GM18507 (cell line): ENCODE measurements around the gene SIGLEC1.

Experiments
- DNase-seq: peaks from one replicate; pipeline ENCODE4 v3.0.0; 2011; ENCODE audit warnings: low read depth; ENCODE audit not compliant: insufficient read length; ENCODE audit errors: extremely low spot score
- FAIRE-seq: peaks from 2 replicates; lab custom pipeline; 2011; peaks lifted over from hg19 to GRCh38; lab: Jason Lieb, UNC

The SIGLEC1 gene

DNA sequence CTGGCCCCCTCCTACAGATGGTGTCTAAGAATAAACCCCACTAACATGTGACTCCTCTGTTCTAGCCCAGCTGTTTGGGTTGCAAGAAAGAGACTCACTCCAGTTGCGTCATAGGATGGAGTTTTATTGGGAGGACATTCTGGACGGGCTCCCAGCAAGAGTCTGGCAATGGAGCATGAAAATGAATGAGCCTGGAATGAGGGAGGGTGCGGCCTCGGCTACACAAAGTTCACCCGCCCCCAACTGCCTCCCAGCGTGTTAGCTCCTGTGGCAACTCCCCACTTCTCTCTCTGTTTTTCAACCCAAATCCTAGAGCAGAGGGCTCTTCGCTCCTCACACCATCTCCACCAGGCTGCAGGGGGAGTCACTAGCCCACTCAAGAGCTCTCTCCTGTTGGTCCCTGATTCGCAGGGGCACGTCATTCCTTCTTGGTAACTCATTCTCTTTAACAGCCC is 25.5 kb downstream of the SIGLEC1 start:
- FAIRE-seq: no peak
- DNase-seq: no peak

DNA sequence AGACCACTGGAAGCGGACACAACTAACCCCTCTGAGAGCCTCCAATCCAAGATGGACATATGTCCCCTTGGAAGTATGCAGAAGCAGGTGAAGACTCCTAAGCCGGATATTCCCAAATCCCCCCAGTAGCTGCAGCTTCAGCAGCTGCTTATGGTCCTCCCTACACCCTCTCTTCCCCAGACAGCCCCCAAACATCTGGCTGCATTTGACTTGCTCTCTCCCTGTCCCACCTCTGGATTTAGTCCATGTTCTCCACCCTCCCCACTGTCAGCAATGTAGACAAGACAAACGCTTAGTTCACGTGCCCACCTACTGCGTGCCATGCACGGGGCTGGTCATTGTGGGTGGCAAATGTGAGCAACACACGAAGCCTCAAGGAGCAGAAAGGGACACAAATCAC is 26.0 kb downstream of the SIGLEC1 start:
- FAIRE-seq (no peak), DNase-seq (no peak)

DNA sequence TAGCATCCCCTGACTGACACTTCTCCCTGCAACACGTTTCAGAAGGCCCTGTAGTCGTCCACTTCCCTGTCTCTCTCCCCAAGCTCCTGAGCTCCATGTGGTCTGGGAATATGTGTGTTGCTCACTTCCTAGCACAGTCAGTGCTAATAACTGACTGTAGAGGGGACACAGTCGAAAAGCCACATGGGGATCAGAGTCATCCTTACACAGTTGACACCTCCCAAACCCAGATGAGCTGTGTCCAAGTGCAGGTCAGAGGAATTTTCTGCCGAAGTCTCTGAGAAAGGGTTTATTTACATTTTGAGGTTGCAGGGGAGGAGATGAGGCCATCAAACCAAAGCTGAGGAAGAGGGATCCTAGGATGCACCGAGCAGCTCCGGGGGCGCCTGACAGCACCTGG is 27.1 kb downstream of the SIGLEC1 start:
- no peak for FAIRE-seq
- DNase-seq: no peak

DNA sequence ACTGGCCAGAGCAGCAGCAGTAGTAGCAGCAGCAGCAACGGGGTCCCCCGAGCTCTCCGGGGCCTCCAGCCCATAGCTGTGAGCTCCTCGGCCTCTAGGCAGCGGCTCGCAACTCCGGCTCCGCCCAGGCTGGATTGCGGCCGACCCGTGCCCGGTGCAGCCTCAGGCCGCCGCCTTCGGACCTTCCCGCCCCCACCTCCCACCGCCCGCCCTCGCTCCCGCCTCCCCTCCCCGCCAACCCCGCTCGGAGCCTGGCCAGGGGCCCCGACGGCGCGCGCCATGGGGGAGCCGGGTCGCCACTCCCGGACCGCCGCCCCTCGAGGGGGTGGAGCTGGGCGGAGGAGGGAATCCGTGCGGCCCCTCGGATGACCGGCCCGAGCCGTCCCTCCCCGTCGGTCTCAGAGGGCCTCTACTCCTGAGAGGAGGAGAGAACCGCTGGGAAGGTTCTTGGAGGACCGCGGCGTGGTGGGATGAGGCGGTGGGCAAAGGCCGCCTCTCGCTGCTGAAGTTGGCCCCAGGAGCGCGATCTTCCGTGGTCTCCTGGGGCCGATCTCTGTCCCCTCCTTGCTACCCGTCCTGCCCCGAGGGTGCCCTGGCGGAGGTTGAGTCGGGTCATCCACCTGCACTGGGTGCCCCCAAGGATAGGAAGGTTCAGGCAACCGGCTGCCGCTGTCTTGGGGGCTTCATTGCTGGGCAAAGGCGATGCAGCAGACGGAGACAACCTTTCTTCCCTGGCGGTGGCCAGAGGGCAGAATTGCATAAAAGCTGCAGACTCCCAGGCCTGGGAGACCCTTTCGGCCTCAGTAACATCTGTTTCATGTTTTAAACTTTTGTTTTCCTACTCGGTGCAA is 30.2 kb downstream of the SIGLEC1 start, which contains the start of gene ADAM33:
ADAM33 (minus strand) TSS at position 80 of the 851 bp plus-strand sequence; CDS start at position 74, 6 bp downstream.
- FAIRE-seq (no peak), DNase-seq (no peak)

DNA sequence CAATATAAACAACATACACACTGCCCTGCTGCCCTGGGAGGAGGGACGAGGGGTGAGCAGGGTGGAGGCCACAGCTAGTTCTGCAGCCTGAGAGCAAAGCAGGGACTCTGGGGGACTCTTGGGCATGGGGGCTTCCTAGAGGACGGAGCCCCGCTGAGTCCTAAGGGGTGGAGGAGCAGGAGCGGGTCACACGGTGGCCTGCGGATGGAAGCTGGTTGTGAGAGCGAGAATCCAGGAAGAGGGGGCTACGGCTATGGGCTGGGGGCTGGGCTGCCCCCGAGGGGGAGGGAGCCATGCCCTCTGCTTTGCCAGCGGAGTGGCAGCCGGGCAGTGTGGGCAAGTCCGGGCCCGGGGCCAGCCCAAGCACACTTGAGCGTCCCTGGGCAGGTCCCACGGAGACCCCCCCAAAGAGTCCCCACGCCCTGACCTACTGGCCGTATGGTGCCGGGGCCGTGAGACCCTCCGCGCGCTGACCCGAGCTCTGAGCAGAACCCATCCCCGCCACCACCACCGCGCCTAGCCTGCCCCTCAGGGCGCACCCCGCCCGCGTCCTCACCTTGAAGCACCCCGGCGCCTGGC is 31.0 kb downstream of the SIGLEC1 start:
- DNase-seq: no peak
- no peak for FAIRE-seq

DNA sequence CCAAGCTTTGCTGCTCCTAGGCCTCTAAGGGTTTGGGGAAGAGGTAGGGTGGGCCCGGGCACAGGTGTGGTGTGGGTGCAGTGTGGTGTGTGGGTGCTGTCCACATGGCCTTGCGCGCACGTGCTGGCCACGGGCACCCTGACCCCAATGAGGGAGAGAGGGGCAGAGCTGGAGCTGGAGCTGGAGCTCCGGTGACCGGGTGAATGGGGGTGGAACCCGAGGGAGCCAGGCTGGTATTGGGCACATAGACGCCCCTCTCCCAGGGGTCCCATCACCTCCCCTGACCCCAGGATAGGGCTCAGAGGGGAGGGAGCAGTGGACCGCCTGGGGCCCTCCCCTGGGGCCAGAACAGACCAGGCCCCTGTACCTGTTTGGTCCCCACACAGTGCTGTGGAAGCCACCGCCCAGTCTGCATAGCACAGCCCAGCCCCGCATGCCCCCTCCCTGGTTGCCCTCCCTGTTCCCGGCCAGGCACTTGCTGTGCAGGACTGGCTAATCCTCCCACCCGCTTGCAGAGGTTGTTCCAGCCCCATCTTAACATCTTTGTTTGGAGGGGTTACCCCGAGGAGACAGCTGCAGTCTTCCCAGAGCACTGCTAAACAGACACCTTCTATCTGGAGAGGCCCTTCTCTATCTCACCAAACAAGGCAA is 31.6 kb downstream of the SIGLEC1 start:
- FAIRE-seq (no peak), DNase-seq (no peak)

DNA sequence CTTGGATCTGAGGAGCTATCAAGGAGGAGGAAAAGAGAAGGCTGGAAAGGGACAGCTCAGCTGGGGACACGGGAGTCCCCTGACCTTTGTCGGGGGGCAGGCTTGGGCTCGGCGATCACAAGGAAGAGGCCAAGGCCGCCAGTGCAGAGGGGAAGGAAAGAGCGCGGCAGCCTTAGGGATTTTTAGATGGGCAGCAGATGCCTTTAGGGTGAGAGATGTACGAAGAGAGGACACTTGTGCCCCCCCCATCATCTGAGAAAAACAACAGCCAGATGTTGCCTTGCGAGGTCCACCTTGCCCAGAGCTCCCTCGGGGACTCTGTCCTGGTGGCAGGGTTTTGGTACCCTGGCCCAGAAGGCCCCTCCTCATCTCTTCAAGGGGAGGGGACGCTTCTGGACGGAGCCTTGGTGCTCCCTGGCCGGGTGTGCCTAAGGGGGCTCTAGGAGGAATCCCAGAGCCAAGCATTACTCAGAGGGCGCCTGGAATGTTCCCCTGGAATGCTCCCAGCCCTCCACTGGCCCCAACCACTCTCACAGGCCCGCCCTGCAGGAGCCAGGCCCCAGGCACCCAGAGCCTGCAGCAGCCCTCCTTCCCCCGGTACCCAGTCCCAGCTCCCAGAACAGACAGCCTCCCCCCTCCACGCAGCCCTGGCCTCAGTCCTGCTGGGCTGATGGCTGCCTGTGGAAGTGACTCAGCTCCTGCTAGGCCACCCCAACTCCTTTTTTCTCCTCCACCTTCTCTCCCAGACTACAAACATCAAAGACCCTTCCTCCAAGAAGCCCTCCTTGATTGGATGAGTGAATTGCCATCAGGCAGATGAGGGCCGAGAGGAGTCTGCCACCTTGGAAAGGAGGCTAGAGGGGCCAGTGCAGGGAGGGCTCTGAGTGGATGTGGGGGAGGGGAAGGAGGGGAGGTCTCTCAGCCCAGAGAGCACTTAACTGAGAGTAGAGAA is 32.4 kb downstream of the SIGLEC1 start:
- DNase-seq: no peak
- no peak for FAIRE-seq

DNA sequence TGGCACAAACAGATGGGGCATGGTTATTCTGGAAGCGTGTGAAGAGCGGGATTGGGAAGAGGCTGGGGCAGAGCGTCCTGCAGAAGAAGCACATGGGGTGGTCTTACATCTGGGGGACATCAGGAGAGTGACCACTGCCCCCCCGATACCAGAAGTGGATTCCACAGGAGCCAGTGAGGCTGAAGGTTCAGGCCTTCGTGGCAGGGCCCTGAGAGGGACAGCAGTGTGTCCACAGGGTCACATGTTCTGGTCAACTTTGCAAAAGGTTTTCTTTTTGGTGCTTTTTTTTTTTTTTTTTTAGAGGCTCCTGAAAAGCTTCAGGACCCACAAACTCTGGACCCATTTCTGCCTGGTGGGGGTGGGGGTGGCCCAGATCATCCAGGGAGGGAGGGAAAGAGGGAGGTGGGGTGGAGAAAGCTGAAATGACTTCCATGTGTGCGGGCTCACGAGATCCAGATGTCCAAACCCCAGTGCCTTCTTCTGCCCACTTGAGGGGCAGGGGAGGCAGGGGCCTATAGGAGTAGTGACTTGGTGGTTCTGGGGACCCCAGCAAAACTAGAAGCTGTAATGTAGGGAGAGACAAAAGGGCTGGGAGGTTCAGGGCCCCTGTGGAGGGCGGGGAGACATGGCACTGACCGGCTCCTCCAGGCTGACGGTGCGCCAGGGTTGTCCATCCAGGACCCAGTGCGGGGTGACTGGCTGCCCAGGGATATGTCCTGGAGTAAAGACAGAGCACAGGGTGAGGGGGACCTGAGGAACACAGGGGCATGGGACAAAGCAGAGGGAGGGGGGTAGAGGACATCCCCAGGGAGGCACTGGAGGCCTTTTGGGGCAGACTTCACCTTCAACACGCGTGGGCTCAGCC is 33.3 kb downstream of the SIGLEC1 start:
- FAIRE-seq (no peak), DNase-seq (no peak)

DNA sequence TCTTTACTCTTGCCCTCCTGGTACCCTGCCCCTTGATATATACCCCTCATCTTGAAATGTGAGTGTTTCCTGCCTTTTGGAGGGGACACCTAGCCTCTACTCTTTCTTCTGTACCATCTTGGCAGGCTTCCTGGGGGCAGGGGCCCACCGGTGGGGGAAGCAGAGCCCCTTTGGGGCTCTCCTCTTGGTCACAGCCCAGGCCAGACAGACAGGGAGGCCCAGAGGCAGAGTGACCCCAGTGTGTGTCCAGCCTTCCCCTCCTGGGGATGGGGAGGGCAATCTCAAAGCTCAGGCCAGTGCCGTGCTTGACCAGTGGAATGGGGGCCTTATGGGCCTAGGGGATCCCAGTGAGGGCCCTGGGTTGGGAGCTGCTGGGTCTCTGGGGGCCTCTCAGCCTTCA is 34.2 kb downstream of the SIGLEC1 start:
- DNase-seq: no peak
- no peak for FAIRE-seq

DNA sequence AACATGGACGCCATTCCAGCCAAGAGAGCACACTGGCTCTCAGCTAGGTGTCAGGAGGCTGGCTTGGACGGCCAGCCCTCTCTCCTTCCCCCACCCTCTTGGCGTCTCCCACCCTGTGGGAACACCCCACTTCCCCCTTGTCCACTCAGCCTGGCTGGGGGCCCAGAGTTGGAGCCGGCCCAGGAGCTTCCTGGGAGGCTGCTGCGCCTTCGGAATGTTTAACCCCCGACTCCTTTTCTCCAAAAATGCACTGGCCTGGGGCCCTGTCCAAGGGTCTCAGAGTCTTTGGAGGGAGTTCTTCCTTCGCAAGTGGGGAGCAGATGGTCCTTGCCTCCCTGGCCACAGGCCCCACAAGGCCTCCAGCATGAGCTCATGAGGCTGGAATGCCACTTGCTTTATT is 34.7 kb downstream of the SIGLEC1 start:
- no peak for DNase-seq
- no peak for FAIRE-seq

DNA sequence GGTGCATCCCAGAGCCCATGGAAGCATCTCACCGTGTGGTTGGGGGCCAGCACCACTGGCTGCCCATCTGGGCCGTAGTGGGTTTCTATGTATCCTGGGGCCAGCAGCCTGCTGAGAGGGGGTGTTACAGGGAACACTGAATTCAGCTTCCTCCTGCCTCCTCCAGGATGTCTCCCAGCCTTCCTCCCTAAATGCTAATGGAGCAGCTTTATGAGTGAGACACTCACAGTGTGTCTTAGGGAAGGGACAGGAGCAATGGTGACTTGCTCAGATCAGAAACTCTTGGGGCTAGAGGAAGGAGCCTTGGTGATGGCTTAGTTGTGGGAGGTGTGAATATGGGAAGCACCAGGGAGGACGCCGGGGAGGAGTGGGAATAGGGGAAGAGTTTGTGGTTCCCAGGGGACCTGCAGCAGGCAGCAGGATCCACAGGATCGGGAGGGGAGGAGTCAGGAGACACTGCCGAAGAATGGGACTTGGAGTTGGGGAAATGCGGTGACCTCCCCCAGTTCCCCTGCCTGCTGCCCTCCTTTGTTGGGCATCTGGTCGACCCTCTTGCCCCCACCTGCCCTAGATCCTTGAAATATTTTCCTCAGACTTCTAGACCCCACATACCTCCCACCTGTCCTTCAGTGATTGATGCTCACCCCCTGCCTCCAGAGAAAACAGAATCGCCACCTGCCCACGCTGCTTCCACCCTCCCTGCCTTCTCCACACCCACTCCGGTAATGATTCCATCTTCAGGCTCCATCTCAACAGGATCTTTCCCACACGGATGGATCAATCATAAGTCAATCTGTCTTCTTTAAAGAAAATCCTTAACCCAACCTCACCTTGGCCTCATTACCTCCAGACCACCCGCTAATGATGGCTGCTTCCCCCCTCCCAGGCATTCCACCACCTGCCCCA is 37.2 kb downstream of the SIGLEC1 start:
- FAIRE-seq (no peak), DNase-seq (no peak)

DNA sequence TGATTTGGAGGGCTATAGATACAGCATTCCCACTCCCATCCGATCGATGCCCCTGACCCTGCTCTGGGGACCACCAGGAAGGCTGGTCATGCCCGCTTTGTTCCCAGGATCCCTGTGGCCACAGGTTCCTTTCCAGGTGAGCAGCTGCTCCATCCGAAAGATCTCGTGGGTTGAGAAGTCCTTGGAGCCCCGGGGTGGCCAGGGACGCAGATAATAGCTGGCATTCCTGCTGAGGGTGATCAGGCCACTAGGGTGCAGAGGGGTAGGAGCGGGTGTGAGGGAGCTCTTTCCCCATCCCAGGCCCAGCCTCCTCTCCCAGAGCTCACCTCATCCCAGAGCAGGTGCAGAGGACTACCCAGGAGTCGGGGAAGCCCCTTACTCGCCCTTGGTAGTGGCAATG is 38.0 kb downstream of the SIGLEC1 start:
- DNase-seq (no peak), FAIRE-seq (no peak)

DNA sequence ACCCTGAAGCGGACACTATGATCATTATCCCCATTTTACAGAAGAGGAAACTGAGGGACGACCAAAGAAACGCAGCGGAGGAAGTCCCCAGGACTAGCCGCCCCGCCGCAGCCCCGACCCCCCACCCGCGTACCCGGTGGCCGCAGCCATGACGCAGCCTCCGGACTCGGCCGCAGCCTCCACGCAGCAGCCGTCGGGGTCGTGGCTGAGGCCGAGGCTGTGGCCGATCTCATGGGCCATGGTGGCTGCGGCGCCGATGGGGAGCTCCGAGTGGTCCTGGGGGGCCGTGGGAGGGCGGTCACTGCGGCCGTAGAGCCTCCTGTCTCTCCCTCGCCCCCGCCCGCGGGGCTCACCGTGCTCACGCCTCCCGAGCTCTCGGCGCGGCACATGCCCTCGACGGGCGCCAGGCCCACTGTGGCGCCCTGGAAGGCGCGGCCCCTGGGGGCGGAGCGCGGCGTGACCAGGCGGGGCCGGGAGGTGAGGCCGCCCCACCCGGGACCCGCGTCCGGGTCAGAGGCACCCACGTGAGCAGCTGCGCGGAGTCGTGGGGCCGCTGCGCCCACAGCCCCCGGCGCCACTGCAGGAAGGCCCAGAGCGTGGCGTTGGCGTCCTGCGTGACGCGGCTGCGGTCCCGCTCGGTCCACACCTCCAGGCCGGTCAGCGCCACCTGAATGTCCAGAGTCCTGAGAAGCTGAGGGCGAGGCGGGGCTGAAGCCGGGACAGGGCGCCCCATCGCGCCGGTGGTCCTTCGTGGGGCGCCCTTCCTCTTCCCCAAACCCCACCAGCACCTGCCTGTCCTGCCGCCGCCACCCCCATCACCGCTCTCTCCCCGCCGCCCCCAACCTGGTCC is 39.0 kb downstream of the SIGLEC1 start:
- DNase-seq: no peak
- no peak for FAIRE-seq

DNA sequence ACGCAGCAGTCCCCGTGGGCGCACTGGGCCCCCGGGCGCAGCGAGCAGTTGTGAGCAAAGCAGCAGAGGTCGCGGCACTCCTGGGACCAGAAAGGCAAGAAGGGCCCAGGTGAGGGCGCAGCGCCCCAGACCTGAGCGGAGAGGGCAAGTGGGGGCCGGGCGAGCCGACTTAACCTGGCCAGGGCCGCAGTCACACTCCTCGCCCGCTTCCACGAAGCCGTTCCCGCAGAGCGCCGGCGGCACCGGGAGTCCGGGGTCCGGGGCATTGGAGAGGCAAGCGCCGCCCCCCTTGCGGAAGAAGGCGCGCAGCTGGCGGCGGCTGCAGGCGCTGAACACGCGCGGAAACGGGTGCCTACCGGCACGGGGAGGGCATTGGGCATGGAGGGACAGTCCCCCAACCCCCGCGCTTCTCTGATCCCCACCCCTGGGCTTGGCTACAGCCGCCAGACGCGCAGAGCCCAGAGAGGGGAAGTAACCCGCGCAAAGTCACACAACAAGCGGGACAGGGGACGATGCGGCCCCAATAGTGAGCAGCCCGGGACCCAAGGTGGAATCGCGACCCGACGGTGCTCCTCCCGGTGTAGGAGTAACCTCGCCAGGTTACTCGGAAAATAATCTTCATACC is 39.7 kb downstream of the SIGLEC1 start:
- DNase-seq: no peak
- no peak for FAIRE-seq

DNA sequence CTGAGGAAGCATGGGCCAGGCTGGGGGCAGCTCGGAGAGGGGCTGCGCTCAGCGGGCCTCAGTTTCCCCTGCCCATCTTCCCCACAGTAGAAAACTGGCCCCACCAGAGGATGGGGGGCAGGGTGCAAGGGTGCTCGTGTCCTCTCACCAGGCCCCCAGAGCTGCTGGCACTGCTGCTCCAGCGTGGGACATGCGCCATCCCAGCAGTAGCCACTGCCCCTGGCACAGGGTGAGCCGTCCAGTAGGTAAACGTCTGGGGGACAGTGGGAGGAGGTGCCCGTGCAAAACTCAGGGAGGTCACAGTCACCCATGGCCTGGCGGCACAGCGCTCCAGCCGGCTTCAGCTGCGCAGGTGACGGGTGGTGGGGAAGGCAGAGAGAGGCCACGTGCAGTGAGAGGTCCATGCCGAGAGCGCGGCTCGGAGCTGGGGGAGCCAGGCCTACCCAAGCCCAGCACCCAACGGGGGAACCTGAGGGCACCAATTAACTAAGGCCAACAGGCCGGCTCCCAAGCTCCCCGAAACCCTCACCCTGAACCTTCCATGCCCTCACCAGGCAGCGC is 40.3 kb downstream of the SIGLEC1 start:
- DNase-seq (no peak), FAIRE-seq (no peak)

DNA sequence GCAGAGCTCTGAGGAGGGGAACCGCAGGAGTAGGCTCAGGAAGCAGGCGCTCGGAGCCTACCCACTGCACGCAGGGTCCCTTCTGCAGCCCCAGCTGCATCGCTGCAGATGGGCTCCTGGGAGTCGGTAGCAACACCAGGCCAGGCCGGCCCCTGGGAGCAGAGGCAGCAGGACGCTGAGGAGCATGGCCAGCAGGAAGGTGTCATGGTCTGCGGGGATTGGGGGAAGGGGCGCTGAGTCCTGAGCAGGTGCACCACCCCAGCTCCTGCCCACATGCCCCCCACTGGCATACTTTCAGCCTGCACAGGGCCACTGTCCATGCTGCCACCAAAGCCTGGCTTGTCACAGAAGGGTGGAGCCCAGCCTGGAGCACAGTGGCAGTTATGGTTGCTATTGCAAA is 41.5 kb downstream of the SIGLEC1 start:
- no peak for FAIRE-seq
- no peak for DNase-seq
